Measurements from ENCODE around the gene DNAH17.

Gene DNAH17

GRCh38 chr17:78499715-78500540 is 77.3 kb downstream of the DNAH17 start:
- no peak for TF ChIP-seq CTCF (IDR thresholded peaks at IDR 0.05; ENCODE audit: low read depth, low read length)
- H3K4me3 ChIP-seq (ENCODE audit: low read depth, low read length) = no peak overlapping the region
- DNase-seq = no peak
- H3K9me3 ChIP-seq = no peaks in the 10 kb centered on the region
- H3K36me3 ChIP-seq = no peaks in the 10 kb centered on the region
- no peaks in the 10 kb centered on the region; the same call in 1 of the 2 replicates for H3K4me1 ChIP-seq
- no peaks in the 10 kb centered on the region for H3K27me3 ChIP-seq

GRCh38 chr17:78498848-78499247 is 78.3 kb downstream of the DNAH17 start:
- DNase-seq = no peak
- Histone ChIP-seq H3K9me3 (no peaks in the 10 kb centered on the region), H3K27me3 (no peaks in the 10 kb centered on the region), H3K36me3 (no peaks in the 10 kb centered on the region), H3K4me3 (ENCODE audit: low read depth, low read length) (no peak overlapping the region), H3K4me1 (no peaks in the 10 kb centered on the region; the same call in 1 of the 2 replicates)
- TF ChIP-seq CTCF (IDR thresholded peaks at IDR 0.05; ENCODE audit: low read depth, low read length) = no peak

- TF ChIP-seq CTCF (IDR thresholded peaks at IDR 0.05; ENCODE audit: low read depth, low read length) = peak; percentile 92
- H3K9me3 ChIP-seq = no peaks in the 10 kb centered on the region
- H3K4me3 ChIP-seq (ENCODE audit: low read depth, low read length) = no peak overlapping the region
- DNase-seq = peak; percentile 86
- no peaks in the 10 kb centered on the region for H3K4me1 ChIP-seq
- H3K36me3 ChIP-seq = no peaks in the 10 kb centered on the region
- H3K27me3 ChIP-seq = no peaks in the 10 kb centered on the region
These were observed 80.1 kb downstream of the DNAH17 start for GRCh38 chr17:78497115-78497540.

GRCh38 chr17:78496311-78496710 is 80.9 kb downstream of the DNAH17 start:
- no peak overlapping the region for H3K4me3 ChIP-seq (ENCODE audit: low read depth, low read length)
- no peak for TF ChIP-seq CTCF (IDR thresholded peaks at IDR 0.05; ENCODE audit: low read depth, low read length)
- no peaks in the 10 kb centered on the region for H3K4me1 ChIP-seq
- no peaks in the 10 kb centered on the region for H3K27me3 ChIP-seq
- no peak for DNase-seq
- H3K36me3 ChIP-seq = no peaks in the 10 kb centered on the region
- no peaks in the 10 kb centered on the region for H3K9me3 ChIP-seq

GRCh38 chr17:78495634-78496033 is 81.6 kb downstream of the DNAH17 start:
- DNase-seq = no peak

More at GRCh38 chr17:78495634-78496033, 81.6 kb downstream of the DNAH17 start:
- Histone ChIP-seq H3K4me1 (no peaks in the 10 kb centered on the region), H3K36me3 (no peaks in the 10 kb centered on the region), H3K27me3 (no peaks in the 10 kb centered on the region), H3K9me3 (no peaks in the 10 kb centered on the region), H3K4me3 (ENCODE audit: low read depth, low read length) (no peak overlapping the region)
- no peak for TF ChIP-seq CTCF (IDR thresholded peaks at IDR 0.05; ENCODE audit: low read depth, low read length)
